Lung microvascular endothelial cell (primary cell): ENCODE results near the gene L3MBTL4. TPM values are rescaled to one million over a fixed set of nuclear protein-coding genes. Genes with fewer than 3 reads are reported as not detected.

Source experiments
- DNase-seq, 2 donors: peaks; one replicate each; pipeline versions ENCODE4 v3.0.0 to v3.0.0-alpha.2; 2010; ENCODE audit warnings: low read depth in 2 of 2
- total RNA-seq: library from RNA; depleted of rRNA; stranded (reverse); fragments of >200 nt; gene quantifications from 2 replicates; pipeline ENCODE4 v1.2.1, GENCODE V29; 2014

The L3MBTL4 gene
- total RNA-seq, 1 donor from 2014 or later: 15.9 TPM

- no peak for DNase-seq
Observed at GRCh38 chr18:6366776-6367175, 47.9 kb downstream of the L3MBTL4 start.

GRCh38 chr18:6365385-6365784 is 49.3 kb downstream of the L3MBTL4 start:
- DNase-seq: no peak

GRCh38 chr18:6363216-6363615 is 51.5 kb downstream of the L3MBTL4 start:
- DNase-seq: no peak

GRCh38 chr18:6362559-6363129 is 52.1 kb downstream of the L3MBTL4 start:
- no peak for DNase-seq

GRCh38 chr18:6357668-6358067 is 57.0 kb downstream of the L3MBTL4 start:
- DNase-seq: no peak

GRCh38 chr18:6355789-6356589 is 58.7 kb downstream of the L3MBTL4 start:
- peak in 1 of 2 donors; percentile 33 for DNase-seq

GRCh38 chr18:6352275-6352674 is 62.4 kb downstream of the L3MBTL4 start:
- DNase-seq: no peak

- DNase-seq: no peak
Observed at GRCh38 chr18:6342990-6343389, 71.7 kb downstream of the L3MBTL4 start.

GRCh38 chr18:6341709-6342108 is 73.0 kb downstream of the L3MBTL4 start:
- no peak for DNase-seq

GRCh38 chr18:6341303-6341702 is 73.4 kb downstream of the L3MBTL4 start:
- no peak for DNase-seq

GRCh38 chr18:6340121-6340520 is 74.6 kb downstream of the L3MBTL4 start:
- DNase-seq: no peak

GRCh38 chr18:6336239-6336638 is 78.5 kb downstream of the L3MBTL4 start:
- no peak for DNase-seq

- no peak for DNase-seq
Observed at GRCh38 chr18:6333981-6334380, 80.7 kb downstream of the L3MBTL4 start.

- no peak for DNase-seq
Observed at GRCh38 chr18:6331872-6332271, 82.8 kb downstream of the L3MBTL4 start.

- no peak for DNase-seq
Observed at GRCh38 chr18:6330786-6331185, 83.9 kb downstream of the L3MBTL4 start.

GRCh38 chr18:6328621-6329010 is 86.1 kb downstream of the L3MBTL4 start:
- DNase-seq: no peak

- DNase-seq: no peak
Observed at GRCh38 chr18:6327895-6328620, 86.7 kb downstream of the L3MBTL4 start.

- no peak for DNase-seq
Observed at GRCh38 chr18:6327485-6327884, 87.2 kb downstream of the L3MBTL4 start.

- DNase-seq: no peak
Observed at GRCh38 chr18:6326566-6326965, 88.1 kb downstream of the L3MBTL4 start.

GRCh38 chr18:6323319-6323889 is 91.3 kb downstream of the L3MBTL4 start:
- no peak for DNase-seq

- no peak for DNase-seq
Observed at GRCh38 chr18:6315517-6316331, 99.0 kb downstream of the L3MBTL4 start.
